GM18498 (cell line): Measurements from ENCODE around the gene CHST2.
A peak's percentile ranks its signal among the peaks of the same experiment; 100 is the strongest.
"Not testable (repeated sequence)": the region's sequence is repeated elsewhere in the genome, so short reads cannot be mapped to it uniquely, and the experiment has no call there.

Source experiments
- ATAC-seq: cut with Tn5 transposase; IDR thresholded peaks from one replicate; pipeline ENCODE4 v1.9.1; 2021; ENCODE audit warnings: mild to moderate bottlenecking, moderate library complexity; ENCODE audit not compliant: unreplicated experiment

The CHST2 gene, protein sequence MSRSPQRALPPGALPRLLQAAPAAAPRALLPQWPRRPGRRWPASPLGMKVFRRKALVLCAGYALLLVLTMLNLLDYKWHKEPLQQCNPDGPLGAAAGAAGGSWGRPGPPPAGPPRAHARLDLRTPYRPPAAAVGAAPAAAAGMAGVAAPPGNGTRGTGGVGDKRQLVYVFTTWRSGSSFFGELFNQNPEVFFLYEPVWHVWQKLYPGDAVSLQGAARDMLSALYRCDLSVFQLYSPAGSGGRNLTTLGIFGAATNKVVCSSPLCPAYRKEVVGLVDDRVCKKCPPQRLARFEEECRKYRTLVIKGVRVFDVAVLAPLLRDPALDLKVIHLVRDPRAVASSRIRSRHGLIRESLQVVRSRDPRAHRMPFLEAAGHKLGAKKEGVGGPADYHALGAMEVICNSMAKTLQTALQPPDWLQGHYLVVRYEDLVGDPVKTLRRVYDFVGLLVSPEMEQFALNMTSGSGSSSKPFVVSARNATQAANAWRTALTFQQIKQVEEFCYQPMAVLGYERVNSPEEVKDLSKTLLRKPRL

DNA sequence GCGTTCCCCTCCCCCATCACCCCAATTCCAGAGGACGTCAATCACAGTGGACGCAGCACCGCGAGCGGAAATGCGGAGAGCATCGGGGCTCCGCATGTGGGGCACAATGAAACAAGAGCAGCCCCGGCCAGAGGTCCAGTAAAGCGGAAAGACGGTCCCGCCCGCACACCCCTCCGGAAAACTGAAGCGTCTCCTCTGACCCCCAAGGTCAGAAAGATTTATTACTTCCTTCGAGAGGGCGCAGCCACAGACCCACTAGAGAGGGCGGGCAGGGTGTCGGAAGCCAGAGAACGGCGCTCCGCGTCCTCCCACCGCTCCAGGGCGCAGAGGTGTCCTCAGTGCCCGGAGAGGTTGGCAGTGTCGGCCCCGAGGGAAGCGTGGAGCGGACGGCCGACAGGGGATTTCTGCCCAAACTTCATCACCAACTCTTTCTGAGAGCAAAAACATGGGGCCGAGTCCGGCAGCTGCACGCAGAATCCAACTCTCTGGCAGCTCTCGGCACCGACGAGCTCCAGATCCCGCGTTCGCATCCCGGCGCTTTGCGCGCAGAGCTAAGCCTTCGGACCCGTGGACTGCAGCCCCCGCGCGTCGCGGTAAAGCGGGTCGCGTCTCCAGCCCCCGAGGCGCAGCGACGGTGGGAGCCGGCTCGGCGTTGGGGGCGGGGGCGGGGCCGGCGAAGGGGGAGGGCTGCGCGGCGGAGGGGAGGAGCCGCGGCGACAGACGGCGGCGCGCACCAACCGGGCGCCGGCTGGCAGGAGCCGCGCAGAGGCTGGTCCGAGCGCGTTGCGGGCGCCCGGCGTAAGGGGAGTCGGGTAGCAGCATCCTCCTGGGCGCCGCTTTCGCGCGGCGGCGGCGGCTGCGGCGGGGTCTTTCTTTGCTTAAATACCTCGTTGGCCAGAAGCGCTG lies at the start of gene CHST2:
Gene CHST2, plus strand, starts transcription at position 763 of the 906 bp plus-strand sequence. CDS start 1,046 bp downstream, outside the sequence.
- ATAC-seq, result peak; percentile 82

DNA sequence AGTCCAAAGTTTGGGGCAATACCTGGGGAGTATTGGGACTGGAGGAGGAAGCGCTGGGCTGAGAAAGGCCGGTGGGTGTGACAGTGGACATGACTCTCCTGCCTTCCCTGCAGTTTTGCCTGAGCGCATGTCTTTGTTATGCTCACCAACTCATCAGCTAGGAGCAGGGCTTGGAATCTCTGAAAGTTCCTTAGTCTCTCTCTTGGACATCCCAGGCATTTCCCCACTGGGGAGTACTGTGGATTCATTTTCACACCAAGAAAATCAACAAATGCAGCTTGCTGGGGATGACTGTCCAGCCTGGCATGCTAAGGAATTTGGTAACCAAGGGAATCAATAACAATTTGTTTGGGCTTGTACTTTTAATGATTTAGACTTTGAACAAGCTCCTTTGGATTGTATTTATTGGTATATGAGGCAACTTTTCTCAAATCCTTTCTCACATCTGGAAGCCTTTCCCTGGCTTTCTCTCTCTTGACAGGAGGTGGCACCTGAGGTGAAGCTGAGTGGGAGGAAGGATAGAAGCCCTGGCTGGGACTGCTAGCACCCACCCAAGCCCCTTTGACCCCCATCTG lies 48.5 kb upstream of the CHST2 start:
- ATAC-seq, result no peak

- no peak for ATAC-seq
Measured at GRCh38 chr3:143071776-143072175, 47.8 kb upstream of the CHST2 start.

GRCh38 chr3:143072298-143073020 lies 47.1 kb upstream of the CHST2 start:
- ATAC-seq, result not testable (repeated sequence)

DNA sequence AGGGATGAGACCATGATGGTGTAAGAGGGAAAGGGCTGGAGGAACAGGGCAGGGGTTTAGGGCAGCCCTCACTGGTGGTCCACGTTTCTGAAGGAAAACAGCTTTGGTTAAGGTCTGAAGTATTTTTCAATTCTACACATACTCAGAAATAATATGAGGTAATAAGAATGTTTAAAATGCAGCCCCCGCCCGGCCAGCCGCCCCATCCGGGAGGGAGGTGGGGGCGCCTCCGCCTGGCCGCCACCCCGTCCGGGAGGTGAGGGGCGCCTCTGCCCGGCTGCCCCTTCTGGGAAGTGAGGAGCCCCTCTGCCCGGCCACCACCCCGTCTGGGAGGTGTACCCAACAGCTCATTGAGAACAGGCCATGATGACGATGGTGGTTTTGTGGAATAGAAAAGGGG lies 46.0 kb upstream of the CHST2 start:
- ATAC-seq, result not testable (repeated sequence)

GRCh38 chr3:143073983-143074382 lies 45.6 kb upstream of the CHST2 start:
- ATAC-seq, result not testable (repeated sequence)

- no peak for ATAC-seq
Measured at GRCh38 chr3:143078883-143079282, 40.7 kb upstream of the CHST2 start.

GRCh38 chr3:143080196-143080595 lies 39.4 kb upstream of the CHST2 start:
- ATAC-seq, result no peak

GRCh38 chr3:143081365-143081764 lies 38.2 kb upstream of the CHST2 start:
- ATAC-seq, result no peak

- peak; percentile 87 for ATAC-seq
Measured at GRCh38 chr3:143081844-143082778, 37.5 kb upstream of the CHST2 start.

GRCh38 chr3:143083781-143084180 lies 35.8 kb upstream of the CHST2 start:
- no peak for ATAC-seq

- ATAC-seq, result peak; percentile 52
Measured at GRCh38 chr3:143084856-143085731, 34.5 kb upstream of the CHST2 start.

GRCh38 chr3:143088835-143089234 lies 30.7 kb upstream of the CHST2 start:
- ATAC-seq, result no peak

DNA sequence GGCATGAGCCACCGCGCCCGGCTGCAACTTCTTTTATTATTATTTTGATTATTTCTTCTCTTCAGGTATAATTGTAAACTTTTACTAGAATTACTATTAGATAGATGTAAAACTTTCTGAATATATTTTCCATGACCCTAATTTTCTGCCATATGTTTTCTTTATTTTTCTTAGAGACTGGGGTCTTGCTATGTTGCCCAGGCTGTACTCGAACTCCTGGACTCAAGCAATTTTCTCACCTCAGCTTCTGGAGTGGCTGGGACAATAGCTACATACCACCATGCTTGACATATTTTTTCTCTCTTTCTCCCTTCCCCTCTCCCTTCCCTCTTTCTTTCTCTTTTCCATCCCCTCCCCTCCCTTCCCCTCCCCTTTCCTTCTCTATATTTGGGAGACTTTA lies 29.6 kb upstream of the CHST2 start:
- ATAC-seq, result no peak

DNA sequence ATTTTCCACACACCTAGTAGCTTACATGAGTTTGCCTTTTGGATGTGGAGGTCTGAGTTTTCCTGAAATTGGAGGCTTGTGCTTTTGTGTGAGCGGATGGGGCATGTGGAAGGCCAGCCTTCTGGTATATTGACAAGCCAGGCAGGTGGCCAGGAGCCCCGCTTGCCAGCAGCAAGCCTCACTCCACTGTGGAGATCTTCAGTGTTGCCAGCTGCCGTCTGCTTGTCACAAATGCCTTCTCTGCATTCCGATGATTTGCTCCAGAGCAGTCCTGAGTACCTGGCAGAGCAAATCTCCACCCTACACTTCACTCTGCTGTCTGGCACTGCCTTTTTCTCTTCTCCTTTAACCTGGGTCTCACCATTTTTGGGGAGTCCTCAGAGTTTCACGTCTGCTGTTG lies 29.1 kb upstream of the CHST2 start:
- no peak for ATAC-seq

- ATAC-seq, result no peak
Measured at GRCh38 chr3:143090976-143091837, 28.4 kb upstream of the CHST2 start.

DNA sequence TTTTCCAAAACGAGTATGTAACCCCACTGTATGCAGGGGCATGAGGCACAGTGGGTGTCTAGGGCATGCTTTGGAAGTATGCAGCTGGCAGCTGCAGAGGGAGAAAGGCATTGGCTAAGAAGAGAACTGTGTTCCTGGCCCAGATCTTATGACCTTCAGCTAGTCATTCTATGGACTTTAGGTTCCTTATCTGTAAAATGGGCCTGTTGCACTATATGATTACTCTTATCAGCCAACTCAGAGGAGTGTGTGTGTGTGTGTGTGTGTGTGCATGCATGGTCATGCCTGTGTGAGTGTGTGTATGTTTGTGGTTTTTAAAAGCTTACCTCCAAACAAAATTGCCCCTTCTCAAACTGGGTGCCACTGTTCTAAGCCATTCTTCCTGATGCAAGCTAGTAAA lies 27.4 kb upstream of the CHST2 start:
- no peak for ATAC-seq

GRCh38 chr3:143095813-143096212 lies 23.8 kb upstream of the CHST2 start:
- no peak for ATAC-seq
